BJ (cell line): ENCODE measurements around the gene RUFY2. TPM values are rescaled to one million over a fixed set of nuclear protein-coding genes. Genes with fewer than 3 reads are reported as not detected.

ENCODE experiments used
- CTCF ChIA-PET: fragments of 350-600 bp; formaldehyde crosslinking; extraction: SDS; loops from one replicate; lab custom pipeline; 2021; ENCODE audit warnings: antibody characterized with exemption, inconsistent platforms; lab: Yijun Ruan, JAX
- POLR2A ChIA-PET: fragments of 300-600 bp; sonication (Branson Sonifier 250); formaldehyde crosslinking; extraction: SDS; loops from one replicate; lab custom pipeline; 2021; ENCODE audit warnings: antibody characterized with exemption; lab: Charles Lee
- DNase-seq: peaks from one replicate; pipeline ENCODE4 v3.0.0-alpha.2; 2011; ENCODE audit warnings: low read depth
- H3K27me3 ChIP-seq: 2 replicates; pipeline ENCODE4 v1.6.0; 2011; ENCODE audit warnings: low read length; ENCODE audit not compliant: control insufficient read depth, insufficient read depth
- H3K36me3 ChIP-seq: 2 replicates; pipeline ENCODE4 v1.5.1; 2011; ENCODE audit warnings: low read length; ENCODE audit not compliant: control insufficient read depth, insufficient read depth
- H3K4me3 ChIP-seq: 2 replicates; pipeline ENCODE4 v1.5.1; 2011; ENCODE audit warnings: low read depth, mild to moderate bottlenecking, control low read depth, low read length
- CTCF ChIP-seq: IDR thresholded peaks from 2 replicates; pipeline ENCODE4 v1.5.1; 2011; ENCODE audit warnings: low read depth, mild to moderate bottlenecking, control low read depth, inconsistent platforms, low read length, moderate library complexity; ENCODE audit not compliant: insufficient read depth
- polyA plus RNA-seq: library from polyadenylated mRNA; depleted of rRNA; stranded (reverse); fragments of >200 nt; gene quantifications from 2 replicates; pipeline ENCODE4 v1.2.3, GENCODE V29; 2011

RUFY2 gene
- polyA plus RNA-seq, 1 experiment = 6.7 TPM

GRCh38 chr10:68419376-68419775 is 12.3 kb upstream of the RUFY2 start:
- Histone ChIP-seq H3K27me3 (no peaks in the 10 kb centered on the region), H3K4me3 (no peak overlapping the region), H3K36me3 (no peaks in the 10 kb centered on the region)
- CTCF ChIA-PET = no interaction called here
- no peak for DNase-seq
- POLR2A ChIA-PET = no interaction called here
- no peak for TF ChIP-seq CTCF

- POLR2A ChIA-PET = no interaction called here
Measured at GRCh38 chr10:68408898-68409518, 1.9 kb upstream of the RUFY2 start.

GRCh38 chr10:68406111-68406814 is 814 bp downstream of the RUFY2 start:
- H3K4me3 ChIP-seq = peak overlapping the region; percentile 100
- peak; percentile 9 for DNase-seq
- H3K27me3 ChIP-seq = no peaks in the 10 kb centered on the region
- POLR2A ChIA-PET = interaction anchor here (0.5 kb wide), 2 partner anchors 333 to 389 kb away, joined by 4 to 17 read pairs; no protein-coding TSS in a partner anchor
- CTCF ChIA-PET = interaction anchor here (0.6 to 1.2 kb wide), 11 partner anchors 8 to 168 kb away, joined by 3 to 7 read pairs (median 3); partner anchors contain the start of gene PBLD
- H3K36me3 ChIP-seq = no peaks in the 10 kb centered on the region
- no peak for TF ChIP-seq CTCF

More at GRCh38 chr10:68408898-68409518, 1.9 kb upstream of the RUFY2 start:
- Histone ChIP-seq H3K4me3 (no peak overlapping the region), H3K36me3 (no peaks in the 10 kb centered on the region), H3K27me3 (no peaks in the 10 kb centered on the region)
- CTCF ChIA-PET = interaction anchor here (1.5 kb wide), 1 partner anchor 13 kb away, joined by 6 read pairs; no protein-coding TSS in a partner anchor
- DNase-seq = no peak
- no peak for TF ChIP-seq CTCF

GRCh38 chr10:68403701-68404100 is 3.4 kb downstream of the RUFY2 start:
- Histone ChIP-seq H3K4me3 (no peak overlapping the region), H3K27me3 (no peaks in the 10 kb centered on the region), H3K36me3 (peaks cover 3% of the 10 kb centered on the region; the same call in 1 of the 2 replicates)
- DNase-seq = no peak
- CTCF ChIA-PET = interaction anchor here (1.0 kb wide), 1 partner anchor 55 kb away, joined by 3 read pairs; no protein-coding TSS in a partner anchor
- TF ChIP-seq CTCF = no peak
- POLR2A ChIA-PET = no interaction called here

- H3K36me3 ChIP-seq = peaks cover 4% of the 10 kb centered on the region; the same call in 1 of the 2 replicates
- POLR2A ChIA-PET = no interaction called here
- no peak overlapping the region for H3K4me3 ChIP-seq
- DNase-seq = no peak
- CTCF ChIA-PET = no interaction called here
- H3K27me3 ChIP-seq = no peaks in the 10 kb centered on the region
- TF ChIP-seq CTCF = no peak
Measured at GRCh38 chr10:68402276-68402675, 4.8 kb downstream of the RUFY2 start.
